Esophagus squamous epithelium (tissue), 4 donors: ENCODE data around the gene AGBL1.

Experiments
- POLR2A ChIP-seq, 4 donors: fragments of 450-650 bp; IDR thresholded peaks; one replicate each; pipeline ENCODE4 v1.6.1; 2017; ENCODE audit warnings: antibody characterized with exemption in 4 of 4, mild to moderate bottlenecking in 4 of 4, moderate library complexity in 3 of 4
- TF ChIP-seq, protein P1 (sequence below), 6 experiments: fragments of 450-650 bp in 4 of 6; fragments of 200-600 bp in 2 of 6; sonication (generic) in 2 of 6; IDR thresholded peaks; one replicate each; pipeline ENCODE4 v1.5.1; 2016 to 2019; ENCODE audit warnings: antibody characterized with exemption in 6 of 6, mild to moderate bottlenecking in 4 of 6, moderate library complexity in 4 of 6

DNA sequence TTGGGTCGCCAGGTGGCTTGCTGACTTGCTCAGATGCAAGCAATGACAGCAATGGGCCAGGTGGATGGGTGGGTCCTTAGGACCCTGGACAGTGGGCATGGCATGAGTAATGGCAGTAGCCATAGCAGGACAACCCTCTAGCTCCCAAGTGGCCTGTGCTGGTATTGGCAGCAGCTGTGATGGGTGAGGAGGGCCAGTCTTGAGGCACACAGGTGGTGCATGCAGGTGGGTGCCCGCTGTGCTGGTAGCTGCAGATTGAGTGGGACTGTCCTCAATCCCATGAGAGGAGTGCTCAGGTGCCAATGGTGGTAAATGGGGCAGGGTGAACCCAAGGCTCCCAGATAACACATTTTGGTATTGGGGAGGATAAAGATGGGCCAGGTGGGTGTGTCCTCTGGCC, 24.2 kb downstream of the AGBL1 start:
- TF ChIP-seq, protein P1, sequence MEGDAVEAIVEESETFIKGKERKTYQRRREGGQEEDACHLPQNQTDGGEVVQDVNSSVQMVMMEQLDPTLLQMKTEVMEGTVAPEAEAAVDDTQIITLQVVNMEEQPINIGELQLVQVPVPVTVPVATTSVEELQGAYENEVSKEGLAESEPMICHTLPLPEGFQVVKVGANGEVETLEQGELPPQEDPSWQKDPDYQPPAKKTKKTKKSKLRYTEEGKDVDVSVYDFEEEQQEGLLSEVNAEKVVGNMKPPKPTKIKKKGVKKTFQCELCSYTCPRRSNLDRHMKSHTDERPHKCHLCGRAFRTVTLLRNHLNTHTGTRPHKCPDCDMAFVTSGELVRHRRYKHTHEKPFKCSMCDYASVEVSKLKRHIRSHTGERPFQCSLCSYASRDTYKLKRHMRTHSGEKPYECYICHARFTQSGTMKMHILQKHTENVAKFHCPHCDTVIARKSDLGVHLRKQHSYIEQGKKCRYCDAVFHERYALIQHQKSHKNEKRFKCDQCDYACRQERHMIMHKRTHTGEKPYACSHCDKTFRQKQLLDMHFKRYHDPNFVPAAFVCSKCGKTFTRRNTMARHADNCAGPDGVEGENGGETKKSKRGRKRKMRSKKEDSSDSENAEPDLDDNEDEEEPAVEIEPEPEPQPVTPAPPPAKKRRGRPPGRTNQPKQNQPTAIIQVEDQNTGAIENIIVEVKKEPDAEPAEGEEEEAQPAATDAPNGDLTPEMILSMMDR (IDR thresholded peaks at IDR 0.05) = no peak
- no peak for TF ChIP-seq POLR2A (IDR thresholded peaks at IDR 0.05)
